NT2/D1 (cell line): ENCODE measurements around the gene UMODL1.

Experiments
- DNase-seq: peaks from one replicate; pipeline ENCODE4 v3.0.0-alpha.2; 2011; ENCODE audit warnings: low read depth, low spot score
- H3K27me3 ChIP-seq: 2 replicates; pipeline ENCODE4 v1.6.0; 2011; ENCODE audit warnings: mild to moderate bottlenecking; ENCODE audit not compliant: insufficient read length, insufficient read depth
- H3K36me3 ChIP-seq: 2 replicates; pipeline ENCODE4 v1.6.1; 2011; ENCODE audit warnings: mild to moderate bottlenecking, low read length, mixed read lengths; ENCODE audit not compliant: insufficient read depth, insufficient read length
- H3K4me1 ChIP-seq: 2 replicates; pipeline ENCODE4 v1.5.1; 2011; ENCODE audit not compliant: insufficient read depth, insufficient read length
- H3K4me3 ChIP-seq: 2 replicates; pipeline ENCODE4 v1.5.1; 2011; ENCODE audit warnings: low read depth; ENCODE audit not compliant: insufficient read length
- H3K9ac ChIP-seq: 2 replicates; pipeline ENCODE4 v1.6.0; 2011; ENCODE audit warnings: low read depth; ENCODE audit not compliant: insufficient read length
- H3K9me3 ChIP-seq: 2 replicates; pipeline ENCODE4 v1.5.1; 2011; ENCODE audit warnings: mild to moderate bottlenecking, low read length; ENCODE audit not compliant: insufficient read depth
- SUZ12 ChIP-seq: IDR thresholded peaks from 2 replicates; pipeline ENCODE4 v1.6.1; 2011; ENCODE audit not compliant: insufficient read length, insufficient read depth; ENCODE audit errors: extremely low read depth
- YY1 ChIP-seq: IDR thresholded peaks from 2 replicates; pipeline ENCODE4 v1.6.1; 2011; ENCODE audit not compliant: insufficient read length, insufficient read depth
- ZNF274 ChIP-seq: IDR thresholded peaks from 2 replicates; pipeline ENCODE4 v1.6.1; 2011; ENCODE audit warnings: mild to moderate bottlenecking, low read depth, low read length

Gene UMODL1

GRCh38 chr21:42164818-42165217 lies 93.7 kb downstream of the UMODL1 start:
- H3K27me3 ChIP-seq: no peaks in the 10 kb centered on the region
- no peak overlapping the region for H3K4me3 ChIP-seq
- no peaks in the 10 kb centered on the region for H3K9me3 ChIP-seq
- no peak for TF ChIP-seq YY1
- TF ChIP-seq ZNF274: no peak
- TF ChIP-seq SUZ12: no peak
- H3K9ac ChIP-seq: no peak overlapping the region
- H3K36me3 ChIP-seq: no peaks in the 10 kb centered on the region
- H3K4me1 ChIP-seq: peaks cover 7% of the 10 kb centered on the region
- no peak for DNase-seq

- Histone ChIP-seq H3K4me3 (no peak overlapping the region), H3K27me3 (no peaks in the 10 kb centered on the region), H3K4me1 (peaks cover 7% of the 10 kb centered on the region), H3K36me3 (no peaks in the 10 kb centered on the region), H3K9me3 (no peaks in the 10 kb centered on the region), H3K9ac (no peak overlapping the region)
- TF ChIP-seq ZNF274 (no peak), SUZ12 (no peak), YY1 (no peak)
- no peak for DNase-seq
Observed at GRCh38 chr21:42165901-42166300, 94.8 kb downstream of the UMODL1 start.

GRCh38 chr21:42169758-42170157 lies 98.6 kb downstream of the UMODL1 start:
- H3K4me3 ChIP-seq: no peak overlapping the region
- no peaks in the 10 kb centered on the region for H3K36me3 ChIP-seq
- H3K4me1 ChIP-seq: no peaks in the 10 kb centered on the region
- H3K9me3 ChIP-seq: peaks cover 5% of the 10 kb centered on the region; the same call in 1 of the 2 replicates
- DNase-seq: no peak
- no peak overlapping the region for H3K9ac ChIP-seq
- TF ChIP-seq SUZ12: no peak
- no peak for TF ChIP-seq ZNF274
- TF ChIP-seq YY1: no peak
- no peaks in the 10 kb centered on the region for H3K27me3 ChIP-seq

- H3K4me1 ChIP-seq: no peaks in the 10 kb centered on the region
- H3K9ac ChIP-seq: no peak overlapping the region
- no peak for DNase-seq
- peaks cover 5% of the 10 kb centered on the region; the same call in 1 of the 2 replicates for H3K9me3 ChIP-seq
- no peaks in the 10 kb centered on the region for H3K27me3 ChIP-seq
- no peaks in the 10 kb centered on the region for H3K36me3 ChIP-seq
- H3K4me3 ChIP-seq: no peak overlapping the region
- no peak for TF ChIP-seq YY1
- no peak for TF ChIP-seq ZNF274
- no peak for TF ChIP-seq SUZ12
Observed at GRCh38 chr21:42171091-42172053, 100.3 kb downstream of the UMODL1 start.

- TF ChIP-seq YY1 (no peak), SUZ12 (no peak), ZNF274 (no peak)
- Histone ChIP-seq H3K27me3 (no peaks in the 10 kb centered on the region), H3K9ac (no peak overlapping the region), H3K36me3 (no peaks in the 10 kb centered on the region), H3K4me3 (no peak overlapping the region), H3K4me1 (no peaks in the 10 kb centered on the region), H3K9me3 (peaks cover 5% of the 10 kb centered on the region; the same call in 1 of the 2 replicates)
- no peak for DNase-seq
Observed at GRCh38 chr21:42172596-42173483, 101.7 kb downstream of the UMODL1 start.

- Histone ChIP-seq H3K27me3 (no peaks in the 10 kb centered on the region), H3K4me1 (no peaks in the 10 kb centered on the region), H3K9me3 (peaks cover 5% of the 10 kb centered on the region; the same call in 1 of the 2 replicates), H3K4me3 (no peak overlapping the region), H3K36me3 (no peaks in the 10 kb centered on the region), H3K9ac (no peak overlapping the region)
- no peak for DNase-seq
- TF ChIP-seq SUZ12 (no peak), ZNF274 (no peak), YY1 (no peak)
Observed at GRCh38 chr21:42174173-42174572, 103.1 kb downstream of the UMODL1 start.

GRCh38 chr21:42175110-42175710 lies 104.1 kb downstream of the UMODL1 start:
- no peak overlapping the region for H3K9ac ChIP-seq
- TF ChIP-seq SUZ12: no peak
- H3K9me3 ChIP-seq: peaks cover 5% of the 10 kb centered on the region; the same call in 1 of the 2 replicates
- H3K4me3 ChIP-seq: no peak overlapping the region
- H3K27me3 ChIP-seq: no peaks in the 10 kb centered on the region
- H3K4me1 ChIP-seq: no peaks in the 10 kb centered on the region
- no peak for DNase-seq
- no peaks in the 10 kb centered on the region for H3K36me3 ChIP-seq
